HL-60 (cell line): ENCODE results near the gene CLIC3.

ENCODE experiments used
- CTCF ChIP-seq: IDR thresholded peaks from one replicate; pipeline ENCODE4 v1.5.1; 2011; ENCODE audit warnings: low read length, control low read depth, inconsistent platforms; ENCODE audit not compliant: insufficient read depth
- GABPA ChIP-seq: IDR thresholded peaks from 2 replicates; pipeline ENCODE4 v1.6.1; 2012; ENCODE audit warnings: low read depth
- POLR2AphosphoS5 ChIP-seq: IDR thresholded peaks from 2 replicates; pipeline ENCODE4 v1.6.1; 2012; ENCODE audit warnings: low read depth
- REST ChIP-seq: IDR thresholded peaks from 2 replicates; pipeline ENCODE4 v1.6.1; 2012; ENCODE audit warnings: low read depth; ENCODE audit not compliant: insufficient replicate concordance

DNA sequence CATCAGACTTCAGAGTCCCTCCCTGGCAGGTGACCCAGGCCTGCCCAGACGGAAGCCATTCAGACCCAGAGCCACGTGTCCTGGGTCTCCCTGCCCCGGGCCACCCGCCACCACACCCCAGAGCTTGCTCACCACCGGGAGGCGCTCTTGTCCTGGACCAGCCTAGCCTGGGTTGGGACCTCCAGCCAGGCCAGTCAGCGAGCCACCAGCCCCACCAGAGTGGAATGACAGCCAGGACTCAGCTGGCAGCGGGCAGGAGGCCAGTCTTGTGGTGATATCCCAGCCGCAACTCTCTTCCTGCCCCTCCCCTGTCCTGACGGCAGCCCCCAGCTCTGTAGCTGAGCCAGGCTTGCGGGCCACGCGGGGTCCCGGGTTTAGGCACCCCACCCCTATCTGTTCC is 20.7 kb downstream of the CLIC3 start:
- no peak for TF ChIP-seq POLR2AphosphoS5
- peak; percentile 7 for TF ChIP-seq CTCF
- no peak for TF ChIP-seq GABPA
- TF ChIP-seq REST = no peak
